WTC11 (cell line): Measurements from ENCODE around the gene ASTN2. TPM values are rescaled to one million over a fixed set of nuclear protein-coding genes. Genes with fewer than 3 reads are reported as not detected.

Experiments
- ATAC-seq: fragments of 200-7000 bp; cut with Tn5 transposase; 2 replicates; pipeline ENCODE4 v1.10.0; 2021; ENCODE audit warnings: mild to moderate bottlenecking, moderate library complexity
- CTCF ChIA-PET: fragments of 300-600 bp; sonication (Branson Sonifier 250); formaldehyde crosslinking; loops from one replicate; lab custom pipeline; 2021; ENCODE audit warnings: antibody characterized with exemption; lab: Charles Lee
- POLR2A ChIA-PET: fragments of 350-600 bp; sonication (Branson Sonifier 250); formaldehyde crosslinking; loops from one replicate; lab custom pipeline; 2021; ENCODE audit warnings: antibody characterized with exemption; lab: Charles Lee
- DNase-seq: peaks from one replicate; pipeline ENCODE4 v3.0.0; 2021; ENCODE audit warnings: low spot score
- H3K27ac Mint-ChIP-seq: 2 replicates; pipeline ENCODE4 v1.8.0; 2021; ENCODE audit warnings: mixed read lengths
- H3K27me3 Mint-ChIP-seq: 2 replicates; pipeline ENCODE4 v1.8.0; 2021; ENCODE audit warnings: low read depth, mild to moderate bottlenecking, moderate library complexity, mixed read lengths
- H3K36me3 Mint-ChIP-seq: 2 replicates; pipeline ENCODE4 v1.8.0; 2021; ENCODE audit warnings: mixed read lengths
- H3K4me1 Mint-ChIP-seq: 2 replicates; pipeline ENCODE4 v1.8.0; 2022; ENCODE audit warnings: mixed read lengths
- H3K4me3 Mint-ChIP-seq: 2 replicates; pipeline ENCODE4 v1.8.0; 2021; ENCODE audit warnings: mild to moderate bottlenecking, moderate library complexity, mixed read lengths
- H3K9me3 Mint-ChIP-seq: 2 replicates; pipeline ENCODE4 v1.8.0; 2021; ENCODE audit warnings: mixed read lengths
- ATF3 ChIP-seq: sonication (generic); formaldehyde crosslinking; conservative IDR thresholded peaks from 2 replicates; pipeline ENCODE4 v1.8.1; 2022; ENCODE audit warnings: mild to moderate bottlenecking, missing genetic modification reagents
- ATF6 ChIP-seq: sonication (generic); formaldehyde crosslinking; IDR thresholded peaks from 2 replicates; pipeline ENCODE4 v1.8.1; 2023; ENCODE audit warnings: mild to moderate bottlenecking, missing genetic modification reagents
- FOXP4 ChIP-seq: sonication (generic); formaldehyde crosslinking; IDR thresholded peaks from 2 replicates; pipeline ENCODE4 v1.8.0; 2022; ENCODE audit warnings: mild to moderate bottlenecking, missing genetic modification reagents
- GTF2I ChIP-seq: fragments of 250-450 bp; sonication (Bioruptor Pico); conservative IDR thresholded peaks from 2 replicates; pipeline ENCODE4 v1.4.0; 2021; ENCODE audit warnings: mild to moderate bottlenecking
- IRF1 ChIP-seq: sonication (generic); formaldehyde crosslinking; IDR thresholded peaks from 2 replicates; pipeline ENCODE4 v1.8.0; 2023; ENCODE audit warnings: missing genetic modification reagents
- MAX ChIP-seq: sonication (generic); formaldehyde crosslinking; IDR thresholded peaks from 2 replicates; pipeline ENCODE4 v1.8.0; 2022; ENCODE audit warnings: mild to moderate bottlenecking, missing genetic modification reagents
- MLX ChIP-seq: sonication (generic); formaldehyde crosslinking; IDR thresholded peaks from 2 replicates; pipeline ENCODE4 v1.8.1; 2023; ENCODE audit warnings: mild to moderate bottlenecking, missing genetic modification reagents, moderate library complexity
- NFATC4 ChIP-seq: fragments of 250-450 bp; sonication (Bioruptor Pico); IDR thresholded peaks from 2 replicates; pipeline ENCODE4 v1.9.0; 2021; ENCODE audit warnings: mild to moderate bottlenecking
- NR2C2 ChIP-seq: sonication (generic); formaldehyde crosslinking; IDR thresholded peaks from 2 replicates; pipeline ENCODE4 v1.8.0; 2022; ENCODE audit warnings: mild to moderate bottlenecking, missing genetic modification reagents
- SP1 ChIP-seq: sonication (generic); formaldehyde crosslinking; conservative IDR thresholded peaks from 2 replicates; pipeline ENCODE4 v1.8.1; 2022; ENCODE audit warnings: missing genetic modification reagents
- ZBTB43 ChIP-seq: sonication (generic); formaldehyde crosslinking; IDR thresholded peaks from 2 replicates; pipeline ENCODE4 v1.8.1; 2023; ENCODE audit warnings: mild to moderate bottlenecking, missing genetic modification reagents
- ZNF138 ChIP-seq: sonication (generic); formaldehyde crosslinking; conservative IDR thresholded peaks from 2 replicates; pipeline ENCODE4 v1.8.1; 2022; ENCODE audit warnings: mild to moderate bottlenecking, moderate library complexity, missing genetic modification reagents
- ZNF423 ChIP-seq: fragments of 250-450 bp; sonication (Bioruptor Pico); IDR thresholded peaks from 2 replicates; pipeline ENCODE4 v2.1.2; 2022; ENCODE audit warnings: mild to moderate bottlenecking, moderate library complexity
- total RNA-seq: library from RNA; stranded (reverse); gene quantifications from 3 replicates; pipeline ENCODE4 v1.2.3, GENCODE V29; 2021
- TF ChIP-seq, protein P1 (sequence below): sonication (generic); formaldehyde crosslinking; conservative IDR thresholded peaks from 2 replicates; pipeline ENCODE4 v1.8.1; 2023; ENCODE audit warnings: mild to moderate bottlenecking, low read depth, missing genetic modification reagents, moderate library complexity
- TF ChIP-seq, protein P2 (sequence below): sonication (generic); formaldehyde crosslinking; IDR thresholded peaks from 2 replicates; pipeline ENCODE4 v1.8.1; 2022; ENCODE audit warnings: low read depth, mild to moderate bottlenecking, moderate library complexity, missing genetic modification reagents, borderline replicate concordance
- TF ChIP-seq, protein P3 (sequence below): sonication (generic); formaldehyde crosslinking; IDR thresholded peaks from 2 replicates; pipeline ENCODE4 v1.8.1; 2022; ENCODE audit warnings: low read depth, missing genetic modification reagents, borderline replicate concordance
- TF ChIP-seq, protein P4 (sequence below): fragments of 250-450 bp; sonication (Bioruptor Pico); IDR thresholded peaks from 2 replicates; pipeline ENCODE4 v1.9.0; 2021; ENCODE audit warnings: mild to moderate bottlenecking
- TF ChIP-seq, protein P5 (sequence below): sonication (generic); formaldehyde crosslinking; IDR thresholded peaks from 2 replicates; pipeline ENCODE4 v1.8.0; 2022; ENCODE audit warnings: mild to moderate bottlenecking, missing genetic modification reagents

The ASTN2 gene
- total RNA-seq, 1 experiment from 2014 or later = 16.2 TPM

- peaks cover 2% of the 10 kb centered on the region; the same call in 1 of the 2 replicates for H3K36me3 Mint-ChIP-seq
- POLR2A ChIA-PET = no interaction called here
- DNase-seq (no peak), ATAC-seq (no peak)
- peaks cover 5% of the 10 kb centered on the region for H3K9me3 Mint-ChIP-seq
- TF ChIP-seq ZNF138 (CRISPR knock-in tag) (no peak), GTF2I (CRISPR knock-in tag) (no peak), NFATC4 (CRISPR knock-in tag) (no peak), ZBTB43 (CRISPR knock-in tag) (no peak), NR2C2 (CRISPR knock-in tag) (no peak), ATF3 (CRISPR knock-in tag) (no peak), FOXP4 (CRISPR knock-in tag) (no peak), IRF1 (CRISPR knock-in tag) (no peak)
- TF ChIP-seq, protein P1, sequence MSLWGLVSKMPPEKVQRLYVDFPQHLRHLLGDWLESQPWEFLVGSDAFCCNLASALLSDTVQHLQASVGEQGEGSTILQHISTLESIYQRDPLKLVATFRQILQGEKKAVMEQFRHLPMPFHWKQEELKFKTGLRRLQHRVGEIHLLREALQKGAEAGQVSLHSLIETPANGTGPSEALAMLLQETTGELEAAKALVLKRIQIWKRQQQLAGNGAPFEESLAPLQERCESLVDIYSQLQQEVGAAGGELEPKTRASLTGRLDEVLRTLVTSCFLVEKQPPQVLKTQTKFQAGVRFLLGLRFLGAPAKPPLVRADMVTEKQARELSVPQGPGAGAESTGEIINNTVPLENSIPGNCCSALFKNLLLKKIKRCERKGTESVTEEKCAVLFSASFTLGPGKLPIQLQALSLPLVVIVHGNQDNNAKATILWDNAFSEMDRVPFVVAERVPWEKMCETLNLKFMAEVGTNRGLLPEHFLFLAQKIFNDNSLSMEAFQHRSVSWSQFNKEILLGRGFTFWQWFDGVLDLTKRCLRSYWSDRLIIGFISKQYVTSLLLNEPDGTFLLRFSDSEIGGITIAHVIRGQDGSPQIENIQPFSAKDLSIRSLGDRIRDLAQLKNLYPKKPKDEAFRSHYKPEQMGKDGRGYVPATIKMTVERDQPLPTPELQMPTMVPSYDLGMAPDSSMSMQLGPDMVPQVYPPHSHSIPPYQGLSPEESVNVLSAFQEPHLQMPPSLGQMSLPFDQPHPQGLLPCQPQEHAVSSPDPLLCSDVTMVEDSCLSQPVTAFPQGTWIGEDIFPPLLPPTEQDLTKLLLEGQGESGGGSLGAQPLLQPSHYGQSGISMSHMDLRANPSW (CRISPR knock-in tag) = no peak
- TF ChIP-seq, protein P2, sequence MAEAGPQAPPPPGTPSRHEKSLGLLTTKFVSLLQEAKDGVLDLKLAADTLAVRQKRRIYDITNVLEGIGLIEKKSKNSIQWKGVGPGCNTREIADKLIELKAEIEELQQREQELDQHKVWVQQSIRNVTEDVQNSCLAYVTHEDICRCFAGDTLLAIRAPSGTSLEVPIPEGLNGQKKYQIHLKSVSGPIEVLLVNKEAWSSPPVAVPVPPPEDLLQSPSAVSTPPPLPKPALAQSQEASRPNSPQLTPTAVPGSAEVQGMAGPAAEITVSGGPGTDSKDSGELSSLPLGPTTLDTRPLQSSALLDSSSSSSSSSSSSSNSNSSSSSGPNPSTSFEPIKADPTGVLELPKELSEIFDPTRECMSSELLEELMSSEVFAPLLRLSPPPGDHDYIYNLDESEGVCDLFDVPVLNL (CRISPR knock-in tag) = no peak
- TF ChIP-seq, protein P3, sequence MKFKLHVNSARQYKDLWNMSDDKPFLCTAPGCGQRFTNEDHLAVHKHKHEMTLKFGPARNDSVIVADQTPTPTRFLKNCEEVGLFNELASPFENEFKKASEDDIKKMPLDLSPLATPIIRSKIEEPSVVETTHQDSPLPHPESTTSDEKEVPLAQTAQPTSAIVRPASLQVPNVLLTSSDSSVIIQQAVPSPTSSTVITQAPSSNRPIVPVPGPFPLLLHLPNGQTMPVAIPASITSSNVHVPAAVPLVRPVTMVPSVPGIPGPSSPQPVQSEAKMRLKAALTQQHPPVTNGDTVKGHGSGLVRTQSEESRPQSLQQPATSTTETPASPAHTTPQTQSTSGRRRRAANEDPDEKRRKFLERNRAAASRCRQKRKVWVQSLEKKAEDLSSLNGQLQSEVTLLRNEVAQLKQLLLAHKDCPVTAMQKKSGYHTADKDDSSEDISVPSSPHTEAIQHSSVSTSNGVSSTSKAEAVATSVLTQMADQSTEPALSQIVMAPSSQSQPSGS (CRISPR knock-in tag) = no peak
- TF ChIP-seq, all 79 proteins: peak for 0
- no peak overlapping the region for H3K4me3 Mint-ChIP-seq
- CTCF ChIA-PET = interaction anchor here (1.0 to 2.1 kb wide), 3 partner anchors 14 to 109 kb away, joined by 3 to 11 read pairs (median 4); no protein-coding TSS in a partner anchor
- peaks cover 18% of the 10 kb centered on the region for H3K4me1 Mint-ChIP-seq
- H3K27me3 Mint-ChIP-seq = no peaks in the 10 kb centered on the region; the same call in 1 of the 2 replicates
- no peak overlapping the region; the same call in 1 of the 2 replicates for H3K27ac Mint-ChIP-seq
These were observed 664.3 kb downstream of the ASTN2 start for GRCh38 chr9:116750510-116750909.

DNA sequence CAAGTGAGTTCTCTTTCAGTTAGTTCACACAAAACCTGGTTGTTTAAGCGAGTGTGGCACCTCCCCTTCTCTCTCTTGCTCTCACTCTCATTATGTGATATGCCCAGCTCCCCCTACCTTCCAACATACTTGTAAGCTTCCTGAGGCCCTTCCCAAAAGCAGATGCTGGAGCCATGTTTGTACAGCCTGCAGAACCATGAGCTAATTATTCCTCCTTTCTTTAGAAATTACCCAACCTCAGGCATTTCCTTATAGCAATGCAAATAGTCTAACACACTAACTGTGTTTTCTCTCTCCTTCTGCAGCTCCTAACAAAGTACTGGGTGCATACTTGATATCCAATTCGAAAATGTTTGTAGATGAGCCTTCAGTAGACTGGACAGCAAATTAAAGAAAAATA lies 665.1 kb downstream of the ASTN2 start:
- H3K27ac Mint-ChIP-seq = no peak overlapping the region
- no peak for ATAC-seq
- CTCF ChIA-PET = interaction anchor here (1.0 to 2.1 kb wide), 3 partner anchors 13 to 110 kb away, joined by 3 to 11 read pairs (median 4); no protein-coding TSS in a partner anchor
- TF ChIP-seq ATF6 (CRISPR knock-in tag) (no peak), ZNF423 (CRISPR knock-in tag) (no peak), MLX (CRISPR knock-in tag) (no peak), MAX (CRISPR knock-in tag) (no peak), SP1 (CRISPR knock-in tag) (no peak)
- TF ChIP-seq, protein P4, sequence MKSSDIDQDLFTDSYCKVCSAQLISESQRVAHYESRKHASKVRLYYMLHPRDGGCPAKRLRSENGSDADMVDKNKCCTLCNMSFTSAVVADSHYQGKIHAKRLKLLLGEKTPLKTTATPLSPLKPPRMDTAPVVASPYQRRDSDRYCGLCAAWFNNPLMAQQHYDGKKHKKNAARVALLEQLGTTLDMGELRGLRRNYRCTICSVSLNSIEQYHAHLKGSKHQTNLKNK (CRISPR knock-in tag) = no peak
- TF ChIP-seq, protein P5, sequence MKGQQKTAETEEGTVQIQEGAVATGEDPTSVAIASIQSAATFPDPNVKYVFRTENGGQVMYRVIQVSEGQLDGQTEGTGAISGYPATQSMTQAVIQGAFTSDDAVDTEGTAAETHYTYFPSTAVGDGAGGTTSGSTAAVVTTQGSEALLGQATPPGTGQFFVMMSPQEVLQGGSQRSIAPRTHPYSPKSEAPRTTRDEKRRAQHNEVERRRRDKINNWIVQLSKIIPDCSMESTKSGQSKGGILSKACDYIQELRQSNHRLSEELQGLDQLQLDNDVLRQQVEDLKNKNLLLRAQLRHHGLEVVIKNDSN (CRISPR knock-in tag) = no peak

More for the DNA sequence above, 665.1 kb downstream of the ASTN2 start:
- H3K27me3 Mint-ChIP-seq = no peaks in the 10 kb centered on the region; the same call in 1 of the 2 replicates
- no peaks in the 10 kb centered on the region for H3K36me3 Mint-ChIP-seq
- no peaks in the 10 kb centered on the region for H3K9me3 Mint-ChIP-seq
- H3K4me3 Mint-ChIP-seq = no peak overlapping the region
- no peak for DNase-seq
- peaks cover 18% of the 10 kb centered on the region for H3K4me1 Mint-ChIP-seq
- POLR2A ChIA-PET = no interaction called here
